ENCODE measurements around the gene TIMP4.

TIMP4 gene

DNA sequence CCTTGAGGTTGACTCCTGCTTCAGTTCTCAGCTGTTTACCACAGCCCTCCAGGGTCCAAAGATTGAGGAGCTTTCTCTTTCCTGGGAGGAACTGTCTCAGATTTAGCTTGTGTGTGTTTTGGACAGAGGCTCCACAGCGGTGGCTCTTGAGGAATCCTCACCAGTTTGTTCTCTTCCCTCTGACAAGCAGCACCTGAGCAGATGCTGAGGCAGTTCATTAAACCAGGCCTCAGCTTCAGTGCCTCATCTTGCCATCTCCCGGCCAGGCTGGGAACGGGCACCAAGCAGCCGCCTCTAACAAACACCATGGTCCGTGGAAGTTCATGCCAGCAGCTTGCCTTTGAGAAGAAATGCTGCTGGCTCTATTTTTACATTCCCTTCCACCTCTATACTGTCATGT, 25.8 kb upstream of the TIMP4 start:
- DNase-seq: no peak

DNA sequence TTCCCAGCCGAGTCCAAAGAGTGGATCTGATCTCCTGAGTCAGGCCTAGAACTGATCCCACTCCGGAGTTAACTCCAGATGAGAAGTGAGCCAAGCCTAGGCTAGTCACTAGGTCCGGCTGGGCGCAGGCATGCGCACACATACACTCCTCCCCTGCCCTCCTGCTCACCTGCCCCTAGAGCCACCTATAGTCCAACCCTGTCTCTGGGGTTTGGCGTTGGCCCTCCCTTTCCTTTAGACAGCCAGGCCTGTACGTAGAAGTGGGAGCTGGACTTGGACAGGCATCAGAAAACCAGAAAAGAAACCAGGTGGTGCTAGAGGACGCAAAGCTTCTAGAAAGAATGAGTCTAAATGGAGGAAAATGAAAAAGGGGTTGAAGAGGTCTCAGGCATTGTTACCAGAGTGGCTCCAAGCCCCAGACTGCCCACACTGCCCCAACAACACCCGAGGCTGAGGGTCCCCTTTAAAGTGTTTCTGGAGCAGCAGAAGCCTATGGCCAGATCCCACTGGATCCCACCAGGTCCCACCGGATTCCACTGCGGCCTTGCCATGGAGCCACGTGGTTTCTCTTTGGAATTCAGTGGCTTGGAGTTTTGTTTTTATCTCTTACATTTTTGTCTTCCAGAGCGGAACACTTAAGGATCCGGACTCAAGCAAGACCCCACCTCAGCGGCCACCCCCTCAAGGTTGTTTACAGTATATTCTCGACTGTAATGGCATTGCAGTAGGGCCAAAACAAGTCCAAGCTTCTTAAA, 24.2 kb upstream of the TIMP4 start:
- DNase-seq: no peak

DNA sequence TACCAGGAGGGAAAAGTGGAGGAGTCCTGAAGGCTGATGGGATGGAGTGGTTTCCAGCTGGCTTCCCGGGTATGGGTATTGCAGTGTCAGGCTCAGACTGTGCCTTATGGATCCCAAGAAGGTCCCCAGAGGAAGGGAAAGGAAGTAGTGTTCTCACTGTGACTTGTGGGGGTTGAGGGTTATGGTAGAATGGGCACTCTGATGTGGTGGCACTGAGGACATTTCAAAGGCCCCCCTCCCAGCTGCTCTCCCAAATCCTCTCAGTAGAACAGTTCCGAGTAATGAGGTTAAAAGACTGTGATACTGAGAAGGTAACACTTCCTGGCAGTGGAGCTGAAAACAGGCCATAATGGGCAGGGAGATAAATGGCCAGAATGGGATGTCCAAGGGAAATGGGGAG, 23.1 kb upstream of the TIMP4 start:
- DNase-seq: no peak

DNA sequence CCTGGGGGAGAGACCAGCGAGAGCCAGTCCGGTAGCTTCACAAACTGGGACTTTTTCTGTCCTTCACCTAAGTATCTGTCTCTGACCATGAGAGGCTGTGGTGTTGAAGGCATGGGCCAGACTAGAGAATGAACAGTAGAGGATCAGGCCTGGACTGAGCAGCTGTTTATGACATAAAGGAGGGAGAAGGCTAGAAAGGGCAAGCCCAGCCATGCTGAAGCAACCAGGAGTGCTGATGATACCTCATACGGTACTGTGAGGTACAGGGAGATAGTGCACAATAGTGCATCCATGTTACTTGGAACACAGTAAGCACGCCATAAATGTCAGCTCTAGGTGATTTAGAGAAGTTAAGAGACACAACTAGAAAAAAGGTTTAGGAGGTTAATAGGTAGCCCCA, 22.6 kb upstream of the TIMP4 start:
- no peak for DNase-seq

DNA sequence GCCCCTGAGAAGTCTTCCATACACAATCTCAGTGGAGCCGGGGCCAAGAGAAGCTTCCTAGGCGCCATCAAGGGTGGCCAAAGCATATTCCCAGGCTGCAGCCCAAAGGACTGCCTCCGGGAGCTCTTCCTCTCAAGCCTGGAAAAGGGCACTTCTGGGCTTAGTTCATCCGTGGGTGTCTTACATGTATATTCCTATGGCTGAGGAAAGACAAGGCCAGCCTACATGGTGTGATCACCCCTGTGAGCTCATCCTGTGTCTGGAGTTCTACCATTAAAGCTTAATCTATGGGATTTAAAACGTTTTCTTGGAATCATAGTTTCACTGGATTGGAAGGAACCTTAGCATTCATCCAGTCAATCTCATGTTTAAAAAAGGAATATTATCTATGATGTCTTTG, 21.9 kb upstream of the TIMP4 start:
- no peak for DNase-seq

DNA sequence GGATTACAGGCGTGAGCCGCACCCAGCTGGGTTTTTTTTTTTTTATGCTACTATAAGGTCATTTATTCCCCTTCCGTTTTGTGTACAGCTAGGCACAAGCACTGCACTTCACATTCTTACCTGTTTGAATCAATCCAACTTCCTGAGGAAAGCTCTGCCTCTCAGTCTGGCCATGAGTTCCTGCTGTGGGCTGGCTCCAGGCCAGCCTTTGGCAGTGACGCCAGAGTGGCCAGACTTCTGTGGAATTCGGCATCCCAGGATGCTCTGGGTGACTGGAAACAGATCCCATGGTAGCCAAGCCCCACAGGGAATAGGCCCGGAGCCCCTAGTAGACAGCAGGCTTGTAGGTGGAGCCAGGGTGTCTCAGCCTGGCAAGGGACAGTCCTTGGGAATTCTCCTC, 21.5 kb upstream of the TIMP4 start:
- no peak for DNase-seq

DNA sequence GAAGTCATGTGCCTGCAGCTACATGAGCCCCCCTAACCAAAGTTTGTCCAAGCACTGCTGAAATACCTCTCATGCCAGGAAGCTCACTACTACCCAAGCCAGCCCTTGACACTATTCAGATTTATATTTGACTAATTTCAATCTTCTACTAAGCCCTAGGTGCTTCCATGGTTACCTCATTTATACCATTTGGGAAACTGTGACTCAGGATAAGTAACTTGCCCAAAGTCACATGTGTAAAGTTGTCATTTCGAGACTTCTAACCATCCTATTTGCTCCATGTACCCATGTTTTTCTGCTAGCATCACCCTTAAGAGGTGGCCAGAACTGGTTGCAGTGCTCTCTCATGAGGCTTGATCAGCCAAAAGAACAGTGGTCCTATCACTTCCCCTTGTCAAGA, 20.7 kb upstream of the TIMP4 start:
- no peak for DNase-seq

DNA sequence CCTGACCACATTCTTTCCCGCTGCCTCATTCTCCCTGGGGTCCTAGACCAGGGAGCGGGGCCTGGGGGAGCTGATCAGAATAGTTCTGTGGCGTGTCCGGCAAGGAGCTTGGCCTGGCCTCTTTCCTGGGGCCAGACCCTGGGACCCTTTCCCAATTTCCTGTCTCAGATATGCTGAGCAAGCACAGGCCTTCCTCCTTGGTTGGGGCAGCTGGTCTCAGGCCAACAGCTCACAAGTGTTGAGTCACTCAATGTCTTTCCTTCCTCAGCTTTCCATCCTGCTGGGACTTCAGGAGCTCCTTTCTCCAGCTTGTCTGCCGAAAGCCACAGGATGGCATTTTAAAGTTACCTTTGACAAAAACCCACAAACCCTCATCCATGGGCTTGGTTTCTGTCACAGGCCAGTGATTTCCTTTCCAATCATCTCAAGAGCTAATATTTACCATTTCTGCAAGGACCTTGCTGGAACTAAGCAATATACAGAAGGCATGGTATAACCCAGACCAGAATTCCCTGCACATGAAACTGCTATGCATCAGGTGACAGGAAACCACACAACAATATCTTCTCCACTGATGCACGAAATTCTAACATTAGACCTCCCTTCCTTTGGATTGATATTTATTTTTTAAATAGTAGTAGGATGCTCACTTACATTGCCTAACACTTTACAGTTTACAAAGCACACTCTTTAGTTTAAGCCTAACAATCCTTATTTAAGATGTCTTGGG, 19.5 kb upstream of the TIMP4 start:
- no peak for DNase-seq

DNA sequence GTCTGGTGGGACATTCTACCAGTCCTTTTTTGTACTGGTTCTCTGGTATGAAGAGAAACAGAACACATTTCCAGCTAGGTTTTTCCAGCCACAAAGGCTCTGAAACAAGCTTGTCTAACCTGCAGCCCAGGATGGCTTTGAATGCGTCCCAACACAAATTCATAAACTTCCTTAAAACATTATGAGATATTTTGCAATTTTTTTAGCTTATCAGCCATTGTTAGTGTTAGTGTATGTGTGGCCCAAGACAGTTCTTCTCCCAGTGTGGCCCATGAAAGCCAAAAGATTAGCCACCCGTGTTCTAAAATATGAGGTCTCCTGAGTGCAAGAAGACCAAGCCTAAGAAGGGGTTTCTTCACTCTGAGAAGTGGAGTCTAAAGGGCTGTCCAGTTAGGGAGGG, 18.4 kb upstream of the TIMP4 start:
- DNase-seq: no peak

DNA sequence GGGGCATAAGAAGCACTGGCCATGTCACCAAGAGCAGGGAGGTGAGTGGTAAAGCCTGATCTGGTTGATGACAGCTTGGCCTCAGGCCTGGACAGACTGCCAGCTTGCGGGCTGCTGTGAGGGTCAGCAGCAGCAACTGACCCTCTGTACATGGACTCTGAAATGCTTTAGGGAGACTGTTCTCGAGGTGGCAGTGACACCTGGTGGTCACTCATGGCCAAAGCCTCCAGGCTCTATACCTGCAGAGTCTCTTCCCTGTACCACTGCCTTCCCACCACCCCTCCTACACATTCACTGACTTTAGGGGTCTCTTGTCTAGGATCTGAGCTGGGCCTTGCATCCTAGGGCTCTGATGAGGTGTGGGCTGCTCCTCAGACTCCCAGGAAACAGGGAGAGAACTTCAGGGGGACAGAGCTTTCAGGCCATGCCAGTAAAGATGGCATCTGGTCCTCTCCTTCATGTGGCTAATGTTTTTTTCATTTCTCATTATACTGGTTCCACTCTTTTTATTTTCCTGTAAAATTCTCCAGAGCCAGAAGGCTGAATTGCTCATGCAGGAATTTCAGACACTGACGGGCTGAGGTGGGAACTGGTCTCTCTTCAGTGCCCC, 17.2 kb upstream of the TIMP4 start:
- DNase-seq: no peak

DNA sequence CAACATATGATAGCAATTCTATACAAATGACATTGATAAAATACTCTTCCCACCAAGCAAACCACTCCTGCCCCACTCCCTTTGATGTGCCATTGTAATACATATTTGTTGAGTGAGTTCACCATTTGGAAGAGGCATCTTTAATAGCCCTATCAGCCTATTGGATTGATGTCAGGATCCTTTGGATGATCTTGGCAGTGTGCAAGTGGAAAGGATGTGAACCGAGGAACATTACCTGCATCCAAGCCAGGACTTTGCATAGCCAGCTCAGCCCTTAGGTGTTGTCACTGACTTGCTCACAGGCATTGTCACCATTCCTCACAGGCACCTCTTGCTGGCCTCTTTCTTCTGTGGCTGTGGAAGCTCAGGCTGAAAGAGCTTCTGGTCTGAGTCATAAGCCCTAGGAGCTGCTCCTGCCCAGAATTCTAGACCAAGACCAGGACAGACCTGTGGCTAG, 16.5 kb upstream of the TIMP4 start:
- DNase-seq: no peak

DNA sequence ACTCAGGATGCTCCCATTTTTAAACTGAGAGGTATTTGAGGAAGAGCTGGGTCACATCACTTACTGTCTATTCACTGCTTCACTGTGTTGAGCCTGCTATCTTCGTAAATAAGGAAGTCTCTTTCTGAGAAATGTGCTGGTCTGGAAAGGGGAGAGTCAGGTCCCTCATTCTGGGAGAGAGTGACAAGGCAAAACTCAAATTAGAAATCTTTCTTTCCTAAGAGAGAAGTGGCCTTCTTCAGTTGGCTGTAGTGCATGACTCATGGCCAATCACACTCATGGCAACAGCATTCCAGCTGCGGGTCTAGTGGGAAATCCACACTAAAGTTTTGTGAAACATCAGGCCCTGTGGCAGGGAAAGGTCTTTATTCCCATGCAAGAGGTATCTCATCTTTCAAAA, 11.5 kb upstream of the TIMP4 start:
- no peak for DNase-seq

DNA sequence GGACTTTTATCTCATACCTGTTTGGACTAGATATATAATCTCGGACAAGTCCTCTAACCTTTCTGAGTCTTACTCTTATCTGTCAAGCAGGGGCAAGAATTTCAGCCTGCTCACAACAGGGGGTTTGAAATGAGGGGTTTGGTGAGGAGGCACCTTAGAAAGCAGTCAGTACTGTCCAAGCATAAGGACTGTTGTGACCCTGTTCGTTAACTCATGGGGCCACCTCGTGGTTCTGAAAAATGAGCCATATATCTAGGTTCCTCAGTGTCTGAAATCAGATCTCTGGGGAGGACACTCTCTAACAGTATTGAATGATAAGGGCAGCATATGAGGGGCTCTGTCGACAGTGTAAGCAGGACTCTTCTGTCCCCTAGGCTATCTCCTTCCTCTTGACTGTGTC, 7.2 kb upstream of the TIMP4 start:
- DNase-seq: no peak

DNA sequence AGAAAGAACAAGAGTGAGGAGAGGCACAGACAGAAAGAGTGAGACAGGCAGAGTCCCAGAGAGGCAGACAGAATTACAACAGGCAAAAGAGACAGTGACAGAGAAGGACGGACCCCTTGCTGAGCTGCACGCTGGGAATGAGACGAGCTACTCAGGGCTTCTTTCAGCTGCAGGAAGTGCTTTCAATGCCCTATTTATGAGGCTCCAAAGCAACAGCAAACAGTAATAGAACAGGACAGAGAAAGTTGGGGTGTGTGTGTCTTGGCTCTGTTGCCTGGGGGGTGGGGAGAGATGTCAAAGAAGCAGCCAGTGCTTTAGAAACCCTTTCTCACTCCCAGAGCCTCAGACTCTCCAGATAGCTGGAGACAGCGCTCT, 502 bp upstream of the TIMP4 start:
- DNase-seq: no peak

DNA sequence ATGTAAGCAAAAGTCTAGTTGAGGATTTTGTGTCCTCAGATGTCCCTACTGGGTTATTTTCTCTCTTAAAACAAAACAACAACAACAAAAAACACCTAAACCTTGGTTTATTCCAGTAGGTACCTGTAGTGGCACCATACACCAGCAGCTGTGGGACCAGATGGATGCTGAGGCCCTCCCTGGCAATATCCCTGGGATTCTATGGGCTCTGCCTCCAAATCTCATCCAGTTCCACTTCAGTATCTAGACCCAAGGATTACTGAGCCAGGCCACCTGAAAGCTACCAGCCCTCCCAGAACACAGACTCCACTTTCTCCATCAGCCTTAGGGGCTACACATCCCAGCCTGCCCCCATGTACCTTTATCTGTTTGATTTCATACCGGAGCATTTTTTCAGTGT, 1.7 kb downstream of the TIMP4 start:
- DNase-seq: no peak

DNA sequence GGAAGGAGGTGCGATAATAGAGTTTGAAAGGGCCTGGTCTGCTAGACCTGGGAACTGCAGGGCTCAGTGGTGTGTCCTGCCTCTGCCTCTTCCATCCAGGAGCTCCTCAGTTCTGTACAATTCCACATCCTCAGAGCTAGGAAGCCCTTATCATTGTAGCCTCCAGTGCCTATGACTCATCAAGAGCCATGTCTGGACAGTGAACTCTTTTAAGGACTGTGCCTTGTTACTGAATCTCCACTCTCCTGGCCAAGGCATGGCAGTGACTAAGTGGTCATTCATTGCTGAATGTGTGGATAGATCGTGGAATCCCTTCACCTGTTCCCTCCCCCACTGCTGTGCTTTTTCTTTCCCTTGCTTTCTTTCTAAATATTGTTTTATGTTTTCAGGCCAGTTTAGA, 2.9 kb downstream of the TIMP4 start:
- no peak for DNase-seq

DNA sequence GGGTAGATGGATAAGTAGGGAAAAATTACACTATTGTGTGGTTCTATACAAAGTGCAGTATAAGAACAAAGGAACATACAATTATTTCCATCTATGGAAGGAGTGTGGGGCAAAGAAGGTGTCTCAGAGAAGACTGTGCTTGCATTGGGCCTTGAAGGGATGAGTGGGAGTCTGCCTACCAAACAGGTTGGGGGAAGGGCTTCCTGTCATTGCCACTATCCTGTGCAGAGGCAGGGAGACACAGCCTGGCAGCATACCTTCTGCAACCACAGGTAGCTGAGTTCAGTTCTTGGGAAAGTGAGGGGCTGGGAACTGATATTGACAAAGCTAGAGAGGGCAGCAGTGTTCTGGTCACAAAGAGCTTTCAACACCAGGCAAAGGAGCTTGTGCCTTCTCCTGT, 3.4 kb downstream of the TIMP4 start:
- no peak for DNase-seq

DNA sequence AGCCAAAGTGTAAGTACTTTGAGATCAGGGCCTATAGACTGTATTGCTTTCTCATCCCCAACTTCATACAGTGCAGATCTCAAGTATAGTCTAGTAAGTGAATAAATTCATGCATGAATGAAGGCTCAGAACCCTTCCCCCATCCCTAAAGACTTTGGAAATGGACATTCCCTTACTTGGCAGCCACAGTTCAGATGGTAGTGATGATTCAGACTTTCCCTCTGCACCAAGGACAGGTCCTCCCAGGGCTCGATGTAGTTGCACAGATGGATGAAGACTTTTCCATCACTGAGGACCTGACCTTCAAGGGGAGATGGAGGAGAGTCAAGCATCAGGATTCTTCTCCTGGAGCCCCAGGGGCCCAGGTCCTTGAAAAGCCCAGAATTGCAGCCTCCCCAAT, 4.6 kb downstream of the TIMP4 start:
- DNase-seq: no peak

DNA sequence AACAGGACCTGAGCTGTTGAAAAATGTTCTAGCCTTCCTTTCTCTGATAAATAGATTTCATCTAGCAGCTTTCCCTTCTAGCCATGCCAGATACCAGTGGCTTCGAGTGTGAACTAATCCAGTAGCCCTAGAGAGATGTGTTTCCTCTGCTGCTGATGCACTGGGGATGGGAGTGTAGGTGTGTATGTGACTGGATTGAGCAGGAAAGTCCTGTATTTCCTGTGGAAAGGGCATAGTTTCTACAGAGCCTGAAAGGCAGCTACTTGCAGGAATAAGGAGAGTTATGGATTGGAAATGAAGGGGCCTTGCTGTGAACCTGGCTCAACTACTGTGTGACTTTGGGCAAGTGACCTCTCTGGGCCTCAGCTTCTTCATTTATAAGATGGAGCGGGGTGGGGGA, 8.6 kb downstream of the TIMP4 start:
- DNase-seq: no peak

DNA sequence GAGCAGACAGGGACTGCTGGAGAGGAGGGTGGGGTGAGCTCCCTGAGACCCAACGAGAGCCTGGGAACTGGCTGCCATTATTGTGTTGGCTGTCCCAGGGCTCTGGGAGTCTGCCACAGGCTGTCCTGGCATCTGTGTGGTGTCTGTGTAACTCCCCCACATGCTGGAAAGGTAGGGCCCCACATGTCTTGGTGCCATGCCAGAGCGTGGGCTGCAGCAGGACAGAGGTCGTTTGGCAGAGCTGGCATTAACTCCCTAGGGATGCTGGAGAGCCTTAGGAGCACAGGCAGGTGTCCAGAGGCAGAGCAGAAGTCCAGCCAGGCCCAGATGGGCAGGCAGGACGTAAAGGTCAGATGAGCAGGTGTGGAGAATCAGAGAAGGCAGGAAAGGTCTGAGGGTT, 9.7 kb downstream of the TIMP4 start:
- no peak for DNase-seq

DNA sequence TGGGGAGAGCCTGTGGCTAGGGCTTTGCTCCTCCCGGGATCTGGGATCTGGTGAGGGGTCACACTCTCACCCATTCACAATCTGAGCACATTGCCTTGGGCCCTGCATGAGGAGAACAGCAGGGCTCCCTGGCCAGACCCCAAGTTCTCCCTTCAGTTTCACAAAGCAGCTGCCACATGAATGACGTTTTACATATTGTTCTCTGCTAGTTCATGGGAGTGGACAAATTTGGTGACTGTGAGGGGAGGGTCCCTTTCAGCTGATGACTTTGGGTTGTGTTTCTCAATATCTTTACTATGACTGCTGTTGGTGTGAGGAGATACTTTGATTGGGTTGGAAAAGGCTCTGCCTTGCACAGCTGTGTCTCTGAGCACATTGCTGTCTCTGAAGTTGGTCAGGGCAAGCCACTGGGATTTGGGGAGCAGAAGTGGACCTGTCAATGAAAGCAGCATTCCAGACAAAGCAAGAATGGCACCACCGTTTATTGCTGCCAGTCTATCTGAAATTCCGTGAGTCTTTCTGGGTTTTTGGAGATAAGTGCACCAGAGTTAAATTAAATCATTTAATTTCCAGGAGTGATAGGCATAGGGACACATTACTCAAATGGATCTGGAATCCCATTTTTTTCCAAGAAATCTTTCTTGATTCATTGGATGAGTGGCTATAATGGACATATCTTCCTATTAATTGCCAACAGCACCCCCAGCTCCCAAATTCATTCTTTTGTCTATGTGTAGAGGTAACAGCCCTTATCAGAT, 10.3 kb downstream of the TIMP4 start:
- DNase-seq: no peak

DNA sequence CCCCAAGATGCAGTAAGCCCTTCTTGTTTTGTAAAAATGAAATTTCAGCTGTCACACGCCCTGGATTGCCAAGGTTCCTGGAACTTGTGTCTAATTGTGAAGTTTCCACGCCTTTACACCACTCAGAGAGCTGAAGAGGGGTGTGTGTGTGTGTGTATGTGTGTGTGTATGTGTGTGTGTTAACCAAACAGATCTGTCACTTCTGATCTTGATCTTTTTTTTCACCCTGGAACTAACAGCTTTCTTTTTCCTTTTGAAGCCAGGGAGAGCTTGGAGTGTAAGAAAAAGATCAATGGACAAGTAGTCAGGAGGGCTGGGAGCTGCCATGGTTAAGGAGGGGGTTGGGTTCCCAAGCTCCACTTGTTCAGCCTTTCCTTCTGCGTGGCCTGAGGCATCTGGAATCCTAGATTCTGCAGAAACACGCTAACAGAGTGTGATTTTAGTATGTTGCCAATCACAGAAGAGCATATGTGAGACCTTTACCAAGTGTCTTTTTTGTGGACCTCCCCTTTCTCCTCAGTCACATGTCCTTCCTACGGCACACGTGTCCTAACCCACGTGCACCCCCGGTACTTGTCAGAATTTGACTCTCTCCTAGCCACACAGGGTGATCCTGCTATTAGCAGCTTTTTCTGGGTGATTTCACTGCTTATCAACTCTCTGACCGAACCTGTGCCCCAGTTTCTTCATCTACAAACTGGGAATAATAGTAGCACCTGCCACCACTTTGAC, 11.5 kb downstream of the TIMP4 start:
- DNase-seq: no peak

DNA sequence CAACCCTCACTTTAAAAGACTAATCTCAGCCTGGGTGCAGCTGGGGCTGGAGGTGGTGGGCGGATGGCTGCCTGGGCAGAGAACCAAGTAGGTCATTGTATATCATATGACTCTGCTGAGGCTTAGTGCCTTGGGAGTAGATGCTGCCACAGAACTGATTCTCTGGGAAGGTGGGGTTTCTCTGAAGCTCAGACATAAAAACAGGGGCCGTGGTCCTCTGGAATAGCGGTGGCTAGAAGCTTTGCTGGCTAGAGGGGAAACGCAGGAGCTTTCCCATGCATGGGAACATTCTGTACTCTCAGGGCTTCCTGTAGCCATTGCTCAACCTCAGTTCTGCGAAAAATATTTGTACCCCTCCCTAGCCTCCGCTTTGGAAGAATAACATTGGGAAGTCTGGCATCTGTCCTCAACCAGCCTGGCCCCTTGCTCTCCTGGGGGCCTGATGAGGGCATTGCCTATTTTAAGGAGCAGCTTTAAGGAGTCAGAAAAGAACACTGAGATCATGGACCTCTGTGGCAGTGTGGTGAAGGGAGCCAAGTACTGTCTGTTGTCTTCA, 14.7 kb downstream of the TIMP4 start:
- no peak for DNase-seq

All from NCI-H1930 (cell line).